Mesenchymal stem cell (in vitro differentiated cells and primary cell): ENCODE results near the gene ZNF554.

Experiments used
- DNase-seq: peaks from one replicate; pipeline ENCODE4 v3.0.0-alpha.2; 2013
- H2AFZ ChIP-seq: one replicate; pipeline ENCODE4 v1.6.1; 2013; ENCODE audit warnings: low read depth, mild to moderate bottlenecking, control low read depth, inconsistent platforms, low read length, moderate library complexity
- H2AK5ac ChIP-seq: 2 replicates; pipeline ENCODE4 v1.6.1; 2013; ENCODE audit warnings: low read length, moderate library complexity, mild to moderate bottlenecking, inconsistent platforms; ENCODE audit not compliant: severe bottlenecking
- H2BK120ac ChIP-seq: one replicate; pipeline ENCODE4 v1.6.1; 2013; ENCODE audit warnings: low read depth, mild to moderate bottlenecking, inconsistent platforms, low read length, moderate library complexity
- H2BK12ac ChIP-seq, 2 experiments: one replicate each; pipeline ENCODE4 v1.6.1; 2013; ENCODE audit warnings: inconsistent platforms in 2 of 2, low read length in 2 of 2, mild to moderate bottlenecking in 2 of 2, moderate library complexity in 2 of 2, control low read depth in 1 of 2
- H2BK15ac ChIP-seq: one replicate; pipeline ENCODE4 v1.6.1; 2013; ENCODE audit warnings: mild to moderate bottlenecking, low read depth, inconsistent platforms; ENCODE audit not compliant: poor library complexity, severe bottlenecking
- H2BK5ac ChIP-seq: 2 replicates; pipeline ENCODE4 v1.6.1; 2013; ENCODE audit warnings: low read depth, mild to moderate bottlenecking, low read length, control low read depth, inconsistent platforms; ENCODE audit not compliant: poor library complexity, severe bottlenecking
- H3K14ac ChIP-seq, 2 experiments: one replicate each; pipeline ENCODE4 v1.6.1; 2013; ENCODE audit warnings: inconsistent platforms in 2 of 2, low read length in 2 of 2, control low read depth in 1 of 2, mild to moderate bottlenecking in 1 of 2, moderate library complexity in 1 of 2
- H3K18ac ChIP-seq, 2 experiments: one replicate each; pipeline ENCODE4 v1.6.1; 2013; ENCODE audit warnings: inconsistent platforms in 2 of 2, low read length in 2 of 2, control low read depth in 1 of 2, low read depth in 1 of 2, mild to moderate bottlenecking in 1 of 2
- H3K23ac ChIP-seq, 2 experiments: one replicate each; pipeline ENCODE4 v1.6.1; 2013; ENCODE audit warnings: inconsistent platforms in 2 of 2, low read length in 2 of 2, mild to moderate bottlenecking in 2 of 2, moderate library complexity in 2 of 2, control low read depth in 1 of 2
- H3K27ac ChIP-seq: 2 replicates; pipeline ENCODE4 v1.5.1; 2013; ENCODE audit warnings: mild to moderate bottlenecking, moderate library complexity, low read length, control low read depth, inconsistent platforms; ENCODE audit not compliant: poor library complexity, severe bottlenecking
- H3K27me3 ChIP-seq, 2 experiments: 2 replicates each; pipeline versions ENCODE4 v1.6.1 to v1.7.0; 2013; ENCODE audit warnings: low read length in 2 of 2, mild to moderate bottlenecking in 2 of 2, moderate library complexity in 2 of 2, control low read depth in 1 of 2, inconsistent platforms in 1 of 2; ENCODE audit not compliant: control insufficient read depth in 1 of 2, insufficient read depth in 1 of 2
- H3K36me3 ChIP-seq, 2 experiments: 2 replicates each; pipeline versions ENCODE4 v1.6.1 to v1.7.0; 2013; ENCODE audit warnings: low read length in 2 of 2, control low read depth in 1 of 2, inconsistent platforms in 1 of 2, low read depth in 1 of 2, mild to moderate bottlenecking in 1 of 2; ENCODE audit not compliant: insufficient read depth in 2 of 2, control insufficient read depth in 1 of 2
- H3K4ac ChIP-seq, 2 experiments: one replicate each; pipeline ENCODE4 v1.6.1; 2013; ENCODE audit warnings: inconsistent platforms in 2 of 2, low read length in 2 of 2, mild to moderate bottlenecking in 2 of 2, moderate library complexity in 2 of 2, control low read depth in 1 of 2, low read depth in 1 of 2
- H3K4me1 ChIP-seq: 2 replicates; pipeline ENCODE4 v1.6.1; 2013; ENCODE audit warnings: low read depth, low read length, control low read depth; ENCODE audit not compliant: control insufficient read depth, insufficient read depth
- H3K4me2 ChIP-seq: 2 replicates; pipeline ENCODE4 v1.6.1; 2013; ENCODE audit warnings: low read length, mild to moderate bottlenecking, inconsistent platforms; ENCODE audit not compliant: poor library complexity, severe bottlenecking
- H3K4me3 ChIP-seq, 2 experiments: 2 replicates each; pipeline versions ENCODE4 v1.5.1 to v1.7.0; 2013; ENCODE audit warnings: low read length in 2 of 2, mild to moderate bottlenecking in 2 of 2, control low read depth in 1 of 2, low read depth in 1 of 2; ENCODE audit not compliant: insufficient read depth in 1 of 2
- H3K79me1 ChIP-seq: replicated peaks from 2 replicates; pipeline ENCODE4 v1.6.1; 2013; ENCODE audit warnings: mild to moderate bottlenecking, control low read depth, low read length, inconsistent platforms; ENCODE audit not compliant: poor library complexity, severe bottlenecking
- H3K9ac ChIP-seq: 2 replicates; pipeline ENCODE4 v1.7.0; 2013; ENCODE audit warnings: mild to moderate bottlenecking, low read length, moderate library complexity
- H3K9me3 ChIP-seq: 2 replicates; pipeline ENCODE4 v1.7.0; 2013; ENCODE audit warnings: mild to moderate bottlenecking, low read length; ENCODE audit not compliant: control insufficient read depth
- H4K8ac ChIP-seq: one replicate; pipeline ENCODE4 v1.6.1; 2013; ENCODE audit warnings: inconsistent platforms, mild to moderate bottlenecking, low read length, moderate library complexity
- H4K91ac ChIP-seq: one replicate; pipeline ENCODE4 v1.6.1; 2013; ENCODE audit warnings: mild to moderate bottlenecking, low read length, inconsistent platforms
- WGBS: methylation state at CpG from one replicate; pipeline ENCODE4 v1.1.7; 2013; ENCODE audit warnings: mixed read lengths; 5-methylcytosine and 5-hydroxymethylcytosine counted together

ZNF554 gene

GRCh38 chr19:2805991-2806649 is 13.5 kb upstream of the ZNF554 start:
- no peak overlapping the region for H4K91ac ChIP-seq
- no peak overlapping the region for H4K8ac ChIP-seq
- no peak overlapping the region for H3K18ac ChIP-seq
- H3K9ac ChIP-seq: no peak overlapping the region
- H3K79me1 ChIP-seq: peaks cover 42% of the 10 kb centered on the region
- no peak overlapping the region for H2BK5ac ChIP-seq
- H3K4ac ChIP-seq: no peak overlapping the region
- H3K4me1 ChIP-seq: peaks cover 3% of the 10 kb centered on the region
- H3K4me2 ChIP-seq: no peak overlapping the region
- no peak overlapping the region for H2BK120ac ChIP-seq
- no peak overlapping the region for H2BK15ac ChIP-seq
- no peak overlapping the region for H2AK5ac ChIP-seq
- H3K27me3 ChIP-seq: no peaks in the 10 kb centered on the region
- no peak overlapping the region for H2AFZ ChIP-seq
- H3K23ac ChIP-seq: no peak overlapping the region
- no peak for DNase-seq
- no peak overlapping the region for H3K14ac ChIP-seq
- no peak overlapping the region for H3K27ac ChIP-seq
- H3K9me3 ChIP-seq: no peaks in the 10 kb centered on the region
- no peak overlapping the region for H2BK12ac ChIP-seq
- H3K4me3 ChIP-seq: no peak overlapping the region
- H3K36me3 ChIP-seq: peaks cover 48 to 99% of the 10 kb centered on the region in 2 experiments
- WGBS: 98% methylated on average over 23 of the region's 23 CpGs

- Histone ChIP-seq H3K4ac (no peak overlapping the region), H4K91ac (no peak overlapping the region), H3K23ac (no peak overlapping the region), H3K9ac (no peak overlapping the region), H2BK120ac (no peak overlapping the region), H2BK5ac (no peak overlapping the region), H3K27me3 (no peaks in the 10 kb centered on the region), H3K36me3 (peaks cover 48 to 99% of the 10 kb centered on the region in 2 experiments), H3K4me1 (peaks cover 4% of the 10 kb centered on the region), H3K14ac (no peak overlapping the region), H3K79me1 (peaks cover 34% of the 10 kb centered on the region), H2AK5ac (no peak overlapping the region), H4K8ac (no peak overlapping the region), H3K4me2 (no peak overlapping the region), H2AFZ (no peak overlapping the region), H3K4me3 (no peak overlapping the region), H3K27ac (no peak overlapping the region), H3K18ac (no peak overlapping the region), H2BK15ac (no peak overlapping the region), H3K9me3 (no peaks in the 10 kb centered on the region), H2BK12ac (no peak overlapping the region)
- WGBS: 97% methylated on average over 34 of the region's 34 CpGs
- no peak for DNase-seq
These were observed 12.8 kb upstream of the ZNF554 start for GRCh38 chr19:2806736-2807378.

DNA sequence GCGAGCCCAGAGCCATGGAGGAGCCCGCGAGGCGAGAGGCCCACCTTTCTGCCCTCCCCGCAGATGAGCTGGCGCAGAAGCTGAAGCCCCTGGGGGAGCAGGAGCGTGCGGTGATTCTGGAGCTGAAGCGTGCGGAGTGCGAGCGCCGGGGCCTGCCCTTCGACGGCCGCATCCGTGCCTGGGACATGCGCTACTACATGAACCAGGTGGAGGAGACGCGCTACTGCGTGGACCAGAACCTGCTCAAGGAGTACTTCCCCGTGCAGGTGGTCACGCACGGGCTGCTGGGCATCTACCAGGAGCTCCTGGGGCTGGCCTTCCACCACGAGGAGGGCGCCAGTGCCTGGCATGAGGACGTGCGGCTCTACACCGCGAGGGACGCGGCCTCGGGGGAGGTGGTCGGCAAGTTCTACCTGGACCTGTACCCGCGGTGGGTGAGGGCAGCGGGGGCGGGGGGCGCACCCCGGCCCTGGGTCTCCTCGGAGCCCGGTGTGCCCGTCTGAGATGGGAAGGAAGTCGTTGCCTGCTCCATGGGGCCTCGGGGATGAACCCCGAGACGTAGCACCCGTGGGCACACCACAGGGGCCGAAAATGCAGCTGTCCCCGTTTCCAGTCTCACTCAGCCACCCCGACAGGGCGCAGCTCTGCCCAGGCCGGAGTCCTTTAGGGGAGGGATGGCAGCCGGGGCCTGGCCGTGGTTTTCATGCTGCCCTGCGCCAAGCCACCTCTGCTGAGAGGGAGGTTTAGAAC is 12.1 kb upstream of the ZNF554 start:
- H3K9me3 ChIP-seq: no peaks in the 10 kb centered on the region
- H3K4ac ChIP-seq: no peak overlapping the region
- H2BK120ac ChIP-seq: no peak overlapping the region
- no peak overlapping the region for H2BK15ac ChIP-seq
- no peak overlapping the region for H2AFZ ChIP-seq
- no peak overlapping the region for H4K8ac ChIP-seq
- no peaks in the 10 kb centered on the region for H3K27me3 ChIP-seq
- no peak overlapping the region for H3K4me2 ChIP-seq
- no peak overlapping the region for H2BK5ac ChIP-seq
- H3K36me3 ChIP-seq: peaks cover 45 to 99% of the 10 kb centered on the region in 2 experiments
- peaks cover 4% of the 10 kb centered on the region for H3K4me1 ChIP-seq
- no peak overlapping the region for H3K18ac ChIP-seq
- H2BK12ac ChIP-seq: no peak overlapping the region
- 98% methylated on average over 56 of the region's 56 CpGs for WGBS
- H3K27ac ChIP-seq: no peak overlapping the region
- H3K14ac ChIP-seq: no peak overlapping the region
- H4K91ac ChIP-seq: no peak overlapping the region
- H3K4me3 ChIP-seq: no peak overlapping the region
- H3K9ac ChIP-seq: no peak overlapping the region
- no peak overlapping the region for H3K23ac ChIP-seq
- no peak overlapping the region for H2AK5ac ChIP-seq
- DNase-seq: no peak
- H3K79me1 ChIP-seq: peaks cover 30% of the 10 kb centered on the region
